Neural cell (in vitro differentiated cells): ENCODE measurements around the gene OR13F1. TPM values are rescaled to one million over a fixed set of nuclear protein-coding genes. Genes with fewer than 3 reads are reported as not detected.

Experiments used
- H2AFZ ChIP-seq: fragments of 200-600, 300-800 bp; sonication (generic), shearing (Covaris generic); 2 replicates; pipeline ENCODE4 v1.6.0; 2014; ENCODE audit warnings: low read depth, mild to moderate bottlenecking, antibody characterized with exemption, low read length, moderate library complexity
- H3F3A ChIP-seq: fragments of 200-600 bp; shearing (Covaris generic); 2 replicates; pipeline ENCODE4 v1.6.1; 2016; ENCODE audit warnings: mild to moderate bottlenecking, moderate library complexity, mixed read lengths, antibody characterized with exemption, low read length; ENCODE audit not compliant: insufficient read depth, poor library complexity, severe bottlenecking
- H3K27ac ChIP-seq: fragments of 200-600, 300-800 bp; sonication (generic), shearing (Covaris generic); 2 replicates; pipeline ENCODE4 v1.5.1; 2014; ENCODE audit warnings: mild to moderate bottlenecking, low read length, moderate library complexity
- H3K27me3 ChIP-seq: fragments of 300-800, 200-600 bp; sonication (generic), shearing (Covaris generic); 2 replicates; pipeline ENCODE4 v1.6.0; 2014; ENCODE audit warnings: mild to moderate bottlenecking, low read depth, low read length, moderate library complexity; ENCODE audit not compliant: insufficient read depth
- H3K36me3 ChIP-seq: fragments of 300-800, 200-600 bp; sonication (generic), shearing (Covaris generic); 2 replicates; pipeline ENCODE4 v1.5.1; 2014; ENCODE audit warnings: mild to moderate bottlenecking, antibody characterized with exemption, low read length, moderate library complexity; ENCODE audit not compliant: insufficient read depth
- H3K4me2 ChIP-seq: fragments of 300-800, 200-600 bp; sonication (generic), shearing (Covaris generic); 2 replicates; pipeline ENCODE4 v1.6.0; 2014; ENCODE audit warnings: mild to moderate bottlenecking, low read length
- H3K4me3 ChIP-seq: fragments of 300-800, 200-600 bp; sonication (generic), shearing (Covaris generic); 2 replicates; pipeline ENCODE4 v1.5.1; 2014; ENCODE audit warnings: mild to moderate bottlenecking, low read length, moderate library complexity
- H3K79me2 ChIP-seq: fragments of 200-600 bp; shearing (Covaris generic); replicated peaks from 2 replicates; pipeline ENCODE4 v1.6.0; 2014; ENCODE audit warnings: mild to moderate bottlenecking, low read length, moderate library complexity; ENCODE audit not compliant: insufficient read depth
- H3K9ac ChIP-seq: fragments of 300-800, 200-600 bp; sonication (generic), shearing (Covaris generic); 2 replicates; pipeline ENCODE4 v1.6.1; 2016; ENCODE audit warnings: mild to moderate bottlenecking, low read length, mixed read lengths
- H3K9me2 ChIP-seq: fragments of 200-600 bp; shearing (Covaris generic); 2 replicates; pipeline ENCODE4 v1.6.1; 2016; ENCODE audit warnings: mild to moderate bottlenecking, low read length, mixed read lengths; ENCODE audit not compliant: insufficient read depth
- H3K9me3 ChIP-seq: fragments of 200-600, 300-800 bp; sonication (generic), shearing (Covaris generic); 2 replicates; pipeline ENCODE4 v1.6.1; 2016; ENCODE audit warnings: mild to moderate bottlenecking, mixed run types, low read length, moderate library complexity, mixed read lengths
- H4K20me1 ChIP-seq: fragments of 200-600 bp; shearing (Covaris generic); 2 replicates; pipeline ENCODE4 v1.6.1; 2016; ENCODE audit warnings: mild to moderate bottlenecking, mixed run types; ENCODE audit not compliant: insufficient read depth
- CTCF ChIP-seq: fragments of 450-650 bp; IDR thresholded peaks from 2 replicates; pipeline ENCODE4 v1.5.1; 2014; ENCODE audit warnings: antibody characterized with exemption, mild to moderate bottlenecking, moderate library complexity; ENCODE audit not compliant: poor library complexity, severe bottlenecking
- EP300 ChIP-seq: fragments of 450-650 bp; conservative IDR thresholded peaks from 2 replicates; pipeline ENCODE4 v1.6.1; 2014; ENCODE audit warnings: antibody characterized with exemption, mild to moderate bottlenecking, moderate library complexity; ENCODE audit not compliant: poor library complexity, severe bottlenecking
- EZH2 ChIP-seq: fragments of 200-600, 300-800 bp; shearing (Covaris generic), sonication (generic); IDR thresholded peaks from 2 replicates; pipeline ENCODE4 v1.6.1; 2014; ENCODE audit warnings: antibody characterized with exemption, low read length, borderline replicate concordance, mild to moderate bottlenecking; ENCODE audit not compliant: insufficient read depth, poor library complexity, severe bottlenecking
- MXI1 ChIP-seq: fragments of 450-650 bp; conservative IDR thresholded peaks from 2 replicates; pipeline ENCODE4 v1.6.1; 2014; ENCODE audit warnings: antibody characterized with exemption, mild to moderate bottlenecking; ENCODE audit not compliant: poor library complexity, severe bottlenecking
- POLR2AphosphoS5 ChIP-seq: IDR thresholded peaks from 2 replicates; pipeline ENCODE4 v1.6.1; 2012
- RAD21 ChIP-seq: fragments of 450-650 bp; conservative IDR thresholded peaks from 2 replicates; pipeline ENCODE4 v1.6.1; 2014; ENCODE audit warnings: antibody characterized with exemption, mild to moderate bottlenecking, moderate library complexity
- REST ChIP-seq: IDR thresholded peaks from 2 replicates; pipeline ENCODE4 v1.6.1; 2012; ENCODE audit warnings: borderline replicate concordance
- SMC3 ChIP-seq: fragments of 450-650 bp; conservative IDR thresholded peaks from 2 replicates; pipeline ENCODE4 v1.6.1; 2014; ENCODE audit warnings: antibody characterized with exemption, mild to moderate bottlenecking, moderate library complexity; ENCODE audit not compliant: poor library complexity
- TAF1 ChIP-seq: IDR thresholded peaks from 2 replicates; pipeline ENCODE4 v1.6.1; 2012; ENCODE audit warnings: low read depth
- polyA plus RNA-seq: library from polyadenylated mRNA; depleted of rRNA; stranded (reverse); fragments of >200 nt; gene quantifications from 2 replicates; pipeline ENCODE4 v1.2.3, GENCODE V29; 2014

Gene OR13F1
- polyA plus RNA-seq, 1 donor from 2014 or later, result not detected

GRCh38 chr9:104544644-104545043 is 40.6 kb downstream of the OR13F1 start:
- no peak for TF ChIP-seq SMC3
- Histone ChIP-seq H3K9me3 (no peaks in the 10 kb centered on the region), H3K4me2 (no peak overlapping the region), H3K9ac (no peak overlapping the region), H2AFZ (no peak overlapping the region), H3K36me3 (no peaks in the 10 kb centered on the region), H3K4me3 (no peak overlapping the region), H3K27ac (no peak overlapping the region), H3F3A (no peaks in the 10 kb centered on the region), H3K27me3 (no peaks in the 10 kb centered on the region), H4K20me1 (no peaks in the 10 kb centered on the region), H3K79me2 (no peaks in the 10 kb centered on the region), H3K9me2 (no peaks in the 10 kb centered on the region)

GRCh38 chr9:104553261-104553660 is 49.2 kb downstream of the OR13F1 start:
- Histone ChIP-seq H2AFZ (no peak overlapping the region), H3K4me2 (no peak overlapping the region), H3K4me3 (no peak overlapping the region), H3K27me3 (no peaks in the 10 kb centered on the region), H3K36me3 (no peaks in the 10 kb centered on the region), H4K20me1 (no peaks in the 10 kb centered on the region), H3K79me2 (no peaks in the 10 kb centered on the region), H3K9ac (no peak overlapping the region), H3K9me3 (no peaks in the 10 kb centered on the region), H3K27ac (no peak overlapping the region), H3F3A (no peaks in the 10 kb centered on the region), H3K9me2 (no peaks in the 10 kb centered on the region)
- TF ChIP-seq TAF1 (no peak), EP300 (no peak), SMC3 (no peak), REST (no peak), RAD21 (no peak), POLR2AphosphoS5 (no peak), MXI1 (no peak), EZH2 (no peak), CTCF (no peak)

Other genes starting within 250 kb of the OR13F1 start
- not detected in 2 replicates for gene OR13C4, start 22.9 kb downstream of the OR13F1 start, polyA plus RNA-seq
- not detected in 2 replicates for gene OR13C3, start 32.6 kb downstream of the OR13F1 start, polyA plus RNA-seq
- not detected in 2 replicates for gene OR13C8, start 64.9 kb downstream of the OR13F1 start, polyA plus RNA-seq
- gene OR13C5, start 95.2 kb downstream of the OR13F1 start, polyA plus RNA-seq, result not detected in 2 replicates
- gene OR13C2, start 101.4 kb downstream of the OR13F1 start, polyA plus RNA-seq, result not detected in 2 replicates
- not detected in 2 replicates for gene OR13C9, start 113.9 kb downstream of the OR13F1 start, polyA plus RNA-seq
- gene OR13D1, start 190.3 kb downstream of the OR13F1 start, polyA plus RNA-seq, result not detected in 2 replicates
- gene NIPSNAP3A, start 243.4 kb downstream of the OR13F1 start, polyA plus RNA-seq, result 51.9 and 52.3 TPM in 2 replicates